D341Med (cell line): ENCODE data around the gene C1QTNF9.
"Not testable (repeated sequence)": the region's sequence is repeated elsewhere in the genome, so short reads cannot be mapped to it uniquely, and the experiment has no call there.

Experiments
- DNase-seq: peaks from one replicate; pipeline ENCODE4 v3.0.0; 2012; ENCODE audit warnings: low spot score

C1QTNF9 gene

DNA sequence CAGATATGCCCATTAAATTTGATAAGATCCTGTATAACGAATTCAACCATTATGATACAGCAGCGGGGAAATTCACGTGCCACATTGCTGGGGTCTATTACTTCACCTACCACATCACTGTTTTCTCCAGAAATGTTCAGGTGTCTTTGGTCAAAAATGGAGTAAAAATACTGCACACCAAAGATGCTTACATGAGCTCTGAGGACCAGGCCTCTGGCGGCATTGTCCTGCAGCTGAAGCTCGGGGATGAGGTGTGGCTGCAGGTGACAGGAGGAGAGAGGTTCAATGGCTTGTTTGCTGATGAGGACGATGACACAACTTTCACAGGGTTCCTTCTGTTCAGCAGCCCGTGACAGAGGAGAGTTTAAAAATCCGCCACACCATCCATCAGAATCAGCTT is 12.0 kb downstream of the C1QTNF9 start:
- DNase-seq, result not testable (repeated sequence)

DNA sequence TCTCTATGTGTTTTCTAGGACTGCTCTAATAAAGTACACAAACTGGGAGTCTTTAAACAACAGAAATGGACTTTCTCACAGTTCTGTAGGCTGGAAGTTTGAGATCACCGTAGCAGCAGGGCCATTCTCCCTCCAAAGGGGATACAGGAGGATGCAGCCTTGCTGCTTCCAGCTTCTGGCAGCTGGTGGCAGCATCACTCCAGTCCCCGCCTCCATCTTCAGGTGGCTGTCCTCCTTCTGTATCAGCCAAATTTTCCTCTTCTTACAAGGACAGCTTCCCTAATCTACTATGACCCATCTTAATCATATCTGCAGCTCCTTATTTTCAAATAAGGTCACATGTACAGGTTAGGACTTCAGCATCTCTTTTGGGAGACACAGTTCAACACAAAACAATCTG is 13.1 kb downstream of the C1QTNF9 start:
- not testable (repeated sequence) for DNase-seq

DNA sequence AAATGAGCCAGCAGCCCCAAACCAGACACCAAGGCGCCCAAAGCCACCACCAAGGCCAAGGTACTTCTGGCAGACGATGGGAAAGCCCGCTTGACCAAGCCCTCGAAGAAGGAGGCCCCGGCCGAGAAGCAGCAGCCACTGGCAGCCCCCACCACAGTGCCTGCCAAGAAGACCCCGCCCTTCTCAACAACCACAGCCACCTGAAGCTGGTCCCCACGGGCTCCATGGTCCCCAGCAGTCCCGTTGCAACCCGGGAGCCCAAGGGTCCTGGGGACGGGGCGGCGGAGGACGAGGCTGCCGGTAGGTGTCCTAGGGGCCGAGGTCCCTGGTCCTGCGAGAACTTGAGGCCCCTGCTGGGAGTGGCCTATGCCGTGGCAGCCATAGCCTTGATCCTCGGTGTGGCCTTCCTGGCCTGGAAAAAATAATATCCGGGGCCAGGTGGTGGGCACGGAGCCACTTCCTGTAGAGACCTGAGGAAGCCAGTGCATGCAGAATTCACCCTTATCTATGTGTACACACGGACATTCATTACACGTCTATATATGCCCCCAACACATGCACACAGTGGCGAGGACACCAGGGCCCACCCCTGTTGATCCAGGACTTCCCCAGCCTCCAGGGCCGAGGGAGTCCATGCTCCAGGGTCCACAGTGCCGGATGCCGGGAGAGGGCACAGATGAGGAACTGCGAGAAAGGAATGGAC is 13.8 kb downstream of the C1QTNF9 start:
- no peak for DNase-seq

DNA sequence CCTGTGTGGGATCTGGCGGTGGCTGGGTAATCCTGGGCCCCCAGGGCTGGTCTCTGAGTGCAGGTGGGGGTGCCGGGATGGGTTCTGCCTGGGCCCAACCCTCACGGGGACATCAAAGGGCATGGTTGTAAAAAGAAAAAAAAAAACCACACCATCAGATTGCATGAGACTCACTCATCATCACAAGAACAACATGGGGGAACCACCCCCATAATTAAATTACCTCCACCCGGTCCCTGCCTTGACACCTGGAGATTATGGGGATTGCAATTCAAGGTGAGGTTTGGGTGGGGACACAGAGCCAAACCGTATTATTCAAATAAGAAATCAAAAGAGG is 14.3 kb downstream of the C1QTNF9 start:
- no peak for DNase-seq

DNA sequence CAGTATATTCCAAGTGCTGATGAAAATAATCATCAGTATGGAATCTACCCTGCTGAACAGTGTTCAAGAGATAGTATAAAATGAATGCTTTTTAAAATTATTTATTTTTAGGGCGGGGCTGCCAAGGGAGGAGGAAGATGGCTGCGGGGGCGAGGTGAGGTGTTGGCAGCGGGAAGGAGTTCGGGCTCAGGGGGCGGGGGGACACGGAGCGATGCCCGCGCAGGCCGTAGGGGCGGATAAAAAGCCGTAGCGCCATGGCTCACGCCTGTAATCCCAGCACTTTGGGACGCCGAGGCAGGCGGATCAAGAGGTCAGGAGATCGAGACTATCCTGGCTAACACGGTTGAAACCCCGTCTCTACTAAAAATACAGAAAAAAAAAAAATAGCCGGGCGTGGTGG is 18.2 kb downstream of the C1QTNF9 start:
- not testable (repeated sequence) for DNase-seq

DNA sequence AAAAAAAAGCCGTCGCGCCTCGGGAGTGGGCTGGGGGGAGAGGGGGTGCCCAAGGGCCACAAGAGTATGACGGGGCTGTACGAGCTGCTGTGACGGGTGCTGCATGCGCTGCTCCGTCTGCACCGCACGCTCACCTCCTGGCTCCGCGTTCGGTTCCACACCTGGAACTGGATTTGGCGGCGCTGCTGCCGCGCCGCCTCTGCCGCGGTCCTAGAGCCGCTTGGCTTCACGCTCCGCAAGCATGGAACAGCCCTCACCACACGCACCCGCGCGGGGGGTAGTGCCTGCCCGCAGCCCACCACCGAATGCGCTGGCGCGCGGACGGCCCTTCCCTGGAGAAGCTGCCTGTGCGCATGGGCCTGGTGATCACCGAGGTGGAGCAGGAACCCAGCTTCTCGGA is 18.8 kb downstream of the C1QTNF9 start:
- no peak for DNase-seq

DNA sequence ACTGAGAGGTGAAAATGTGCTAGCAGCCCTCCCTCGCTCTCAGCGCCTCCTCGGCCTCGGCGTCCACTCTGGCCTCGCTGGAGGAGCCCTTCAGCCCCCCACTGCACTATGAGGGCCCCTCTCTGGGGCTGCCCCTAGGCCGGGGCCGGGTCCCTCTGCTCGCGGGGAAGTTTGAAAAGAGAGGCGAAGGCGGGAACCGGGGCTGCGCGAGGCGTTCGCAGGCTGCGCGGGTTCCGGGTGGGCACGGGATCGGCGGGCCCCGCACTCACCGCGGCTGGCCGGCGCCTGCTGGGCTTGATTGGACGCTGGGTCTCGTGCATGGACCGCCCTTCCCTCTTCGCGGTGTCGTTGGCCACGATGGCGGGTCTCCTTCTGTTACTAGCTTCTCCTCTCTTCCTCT is 29.3 kb downstream of the C1QTNF9 start:
- DNase-seq, result no peak

DNA sequence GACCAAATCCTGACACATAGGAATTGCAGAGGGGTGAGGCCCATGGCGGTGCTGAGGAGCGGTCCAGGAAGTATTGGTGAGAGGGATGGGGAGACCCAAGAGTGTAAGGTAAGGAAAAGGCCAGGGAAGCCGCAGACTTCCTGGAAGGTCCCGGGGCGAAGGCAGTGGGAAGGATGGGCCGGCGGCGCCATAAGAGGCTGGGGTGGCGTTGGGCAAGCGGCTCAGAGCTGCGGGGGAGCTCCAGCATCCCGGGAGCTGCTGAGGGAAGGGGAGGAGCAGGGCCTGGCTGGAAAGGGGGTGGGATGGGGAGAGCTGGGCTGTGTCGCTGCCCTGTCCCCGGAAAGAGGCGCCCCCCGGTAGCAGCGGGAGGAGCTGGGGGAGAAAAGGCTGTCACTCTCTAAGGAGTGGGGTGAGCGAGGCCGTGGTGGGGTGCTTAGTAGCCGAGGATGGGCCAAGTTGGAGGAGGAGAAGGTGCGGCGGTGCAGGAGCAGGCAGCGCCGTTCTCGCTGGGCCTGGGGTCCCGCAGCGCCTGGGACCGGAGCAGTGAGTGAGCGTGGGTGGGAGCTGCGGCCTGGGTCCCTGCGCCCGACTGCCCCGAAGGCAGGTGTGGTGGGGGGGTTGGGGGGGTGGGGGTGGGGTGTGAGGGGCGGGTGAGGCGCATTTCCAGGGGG is 30.7 kb downstream of the C1QTNF9 start:
- no peak for DNase-seq

DNA sequence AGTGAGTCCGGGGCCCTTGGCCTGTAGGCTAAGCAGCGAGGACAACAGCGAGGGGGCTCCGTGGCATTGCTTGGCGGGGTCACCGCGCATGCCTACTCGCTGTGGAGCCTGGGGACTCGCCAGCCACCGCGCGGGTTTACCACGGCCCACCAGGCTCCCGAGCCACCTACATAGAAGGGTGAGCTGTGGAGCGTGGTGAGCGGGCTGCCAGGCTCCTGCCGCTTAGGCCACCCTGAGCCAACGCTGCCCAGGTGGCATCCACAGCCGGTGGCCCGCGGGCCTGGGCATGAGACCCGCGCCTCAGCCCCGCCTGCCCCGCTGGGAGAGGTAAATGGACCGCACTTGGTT is 31.2 kb downstream of the C1QTNF9 start:
- no peak for DNase-seq

DNA sequence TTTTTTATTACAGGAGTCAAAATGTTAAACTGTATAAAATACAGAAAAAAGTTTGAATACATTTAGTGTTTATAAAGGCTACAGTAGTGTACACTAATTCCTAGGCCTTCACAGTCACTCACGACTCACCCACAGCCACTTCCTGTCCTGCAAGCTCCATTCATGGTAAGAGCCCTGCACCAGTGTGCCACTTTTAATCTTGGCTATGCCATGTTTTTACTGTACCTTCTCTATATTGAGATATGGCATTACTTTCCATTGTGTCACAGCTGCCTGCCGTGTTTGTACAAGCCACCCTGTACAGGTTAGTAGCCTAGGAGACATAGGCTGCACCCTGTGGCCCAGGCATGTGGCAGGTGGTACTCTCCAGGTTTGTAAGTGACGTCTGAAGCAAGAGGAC is 32.1 kb downstream of the C1QTNF9 start:
- no peak for DNase-seq

DNA sequence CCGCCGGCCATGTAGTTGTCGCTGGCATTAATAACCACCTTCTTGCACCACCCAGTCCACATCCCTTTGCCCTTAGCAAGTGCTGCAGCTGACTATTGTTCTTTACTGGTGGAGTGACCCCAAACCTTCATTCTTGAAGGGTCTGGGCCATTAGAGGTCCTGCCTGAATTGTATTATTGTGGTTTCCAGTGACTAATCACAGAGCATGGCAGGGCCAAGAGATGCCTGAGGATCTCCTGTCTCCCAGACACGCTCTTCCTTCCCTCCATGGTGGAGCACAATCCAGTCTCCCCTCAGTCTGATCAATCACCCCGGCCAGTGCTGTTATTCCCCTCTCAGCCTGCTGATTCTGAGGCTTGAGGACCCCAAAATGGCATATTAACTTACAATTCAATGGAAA is 39.0 kb downstream of the C1QTNF9 start:
- DNase-seq, result no peak

DNA sequence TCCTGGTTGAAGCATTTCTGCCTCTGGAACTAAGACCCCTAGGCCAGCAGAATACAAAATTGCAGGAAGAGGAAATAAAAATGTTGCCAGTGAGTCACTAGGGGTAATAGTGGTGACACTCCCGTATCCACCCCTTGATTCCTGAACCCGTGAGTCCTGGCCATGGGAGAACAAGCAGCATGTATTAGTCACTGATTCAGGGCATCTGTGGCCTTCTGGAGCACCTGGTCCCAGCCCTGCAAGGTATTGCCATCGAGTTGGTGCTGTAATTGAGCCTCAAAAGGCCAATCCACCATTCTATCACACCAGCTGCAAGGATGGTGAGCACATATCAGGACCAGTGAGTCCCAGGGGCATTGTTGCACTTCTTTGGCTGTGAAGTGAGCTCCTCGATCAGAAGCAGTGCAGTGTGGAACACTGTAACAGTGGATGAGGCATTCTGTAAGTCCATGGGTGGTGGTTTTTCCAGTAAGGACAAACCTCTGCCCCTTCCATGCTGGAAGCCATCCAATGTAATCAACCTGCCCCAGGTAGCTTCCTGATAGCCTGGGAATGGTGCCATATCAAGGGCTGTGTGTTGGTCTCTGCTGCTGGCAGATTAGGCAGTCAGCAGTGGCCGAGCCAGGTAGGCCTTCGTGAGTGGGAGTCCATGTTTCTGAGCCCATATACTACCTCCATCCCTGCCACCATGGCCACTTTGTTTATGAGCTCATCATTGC is 39.6 kb downstream of the C1QTNF9 start:
- no peak for DNase-seq

DNA sequence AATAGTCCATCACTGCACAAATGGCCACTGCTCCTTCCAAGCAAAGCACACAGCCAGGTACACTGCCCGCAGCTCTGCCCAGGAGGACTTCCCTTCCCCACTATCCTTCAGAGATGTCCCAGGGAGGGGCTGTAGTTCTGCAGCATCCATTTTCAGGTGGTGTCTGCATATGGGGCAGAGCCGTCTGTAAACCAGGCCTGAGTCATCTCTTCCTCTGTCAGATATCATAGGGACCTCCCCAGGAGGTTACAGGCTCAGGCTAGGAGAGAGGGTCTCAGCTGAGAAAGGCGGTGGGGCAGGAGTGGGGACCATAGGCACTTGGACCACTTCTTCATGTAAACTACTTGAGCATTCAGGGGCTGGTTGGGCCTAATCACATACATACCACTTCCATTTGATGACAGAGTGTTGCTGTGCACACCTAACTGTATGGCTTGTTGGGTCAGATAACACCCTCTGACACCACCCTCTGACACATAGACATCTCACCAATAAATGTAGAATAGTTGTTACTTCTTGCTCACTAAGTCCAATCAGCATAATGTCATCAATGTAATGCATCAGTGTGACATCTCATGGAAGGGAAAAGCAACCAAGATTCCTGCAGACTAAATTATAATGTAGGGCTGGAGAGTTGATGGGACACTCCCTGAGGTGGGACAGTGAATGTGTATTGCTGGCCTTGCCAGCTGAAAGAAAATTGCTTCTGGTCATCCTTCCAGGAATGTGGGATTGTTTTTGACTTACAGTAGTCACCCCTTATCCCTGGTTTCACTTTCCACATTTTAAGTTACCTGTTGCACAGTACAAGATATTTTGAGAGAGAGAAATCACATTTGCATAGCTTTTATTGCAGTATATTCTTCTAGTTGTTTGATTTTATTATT is 40.6 kb downstream of the C1QTNF9 start:
- DNase-seq, result not testable (repeated sequence)

DNA sequence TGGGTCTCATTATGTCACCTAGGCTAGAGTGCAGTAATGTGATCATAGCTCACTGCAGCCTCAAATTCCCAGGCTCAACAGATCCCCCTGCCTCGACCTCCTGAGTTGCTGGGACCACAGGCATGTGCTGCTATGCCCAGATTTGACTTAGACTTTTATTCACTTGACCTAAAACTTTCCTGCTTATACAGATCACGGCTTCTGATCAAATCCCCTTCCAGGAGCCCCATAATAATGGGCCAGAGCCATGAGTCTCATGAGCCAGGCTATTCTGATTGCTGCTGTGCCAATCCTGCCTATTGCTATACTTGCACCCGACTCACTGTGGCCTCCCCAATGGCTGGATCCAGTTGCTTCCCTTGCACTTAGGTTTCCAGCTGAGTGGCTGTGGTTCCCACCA is 42.0 kb downstream of the C1QTNF9 start:
- DNase-seq, result no peak

DNA sequence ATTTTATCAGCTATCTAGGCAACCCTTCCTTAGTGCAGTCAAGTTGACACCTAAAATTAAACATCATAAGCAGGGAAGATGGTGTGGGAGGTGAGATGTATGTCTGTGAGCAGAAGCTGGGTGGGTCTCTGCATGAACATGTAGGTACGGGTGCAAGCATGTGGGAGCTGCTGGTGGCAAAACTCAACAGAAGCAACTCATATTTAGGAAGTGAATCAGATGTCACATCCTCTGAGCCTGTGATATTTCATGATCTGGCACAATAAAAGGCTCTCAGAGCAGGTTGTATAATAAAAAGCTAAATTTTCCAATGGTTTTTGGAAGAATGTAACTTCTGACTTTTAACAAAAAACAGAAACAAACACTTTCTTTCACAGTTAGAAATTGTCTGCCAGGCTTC is 44.4 kb downstream of the C1QTNF9 start:
- DNase-seq, result no peak

DNA sequence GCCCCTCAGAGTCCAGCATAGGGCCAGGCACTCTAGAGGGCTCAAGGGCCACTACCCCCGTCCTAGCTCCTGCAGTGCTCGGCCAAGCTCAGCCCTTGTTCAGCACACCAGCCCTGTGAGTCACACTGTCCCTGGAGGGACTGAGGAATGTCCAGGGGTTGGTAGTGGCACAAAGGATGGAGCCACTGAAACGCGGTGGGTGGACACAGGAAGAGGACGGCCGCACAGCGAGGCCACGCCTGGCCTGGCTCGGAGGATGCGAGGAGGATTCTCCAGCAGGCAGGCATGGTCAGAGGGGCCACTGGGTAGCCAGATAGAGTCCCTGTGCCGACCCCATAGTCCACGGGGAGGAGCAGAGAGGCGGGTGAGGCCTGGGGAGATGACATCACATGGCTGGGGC is 45.7 kb downstream of the C1QTNF9 start:
- no peak for DNase-seq

DNA sequence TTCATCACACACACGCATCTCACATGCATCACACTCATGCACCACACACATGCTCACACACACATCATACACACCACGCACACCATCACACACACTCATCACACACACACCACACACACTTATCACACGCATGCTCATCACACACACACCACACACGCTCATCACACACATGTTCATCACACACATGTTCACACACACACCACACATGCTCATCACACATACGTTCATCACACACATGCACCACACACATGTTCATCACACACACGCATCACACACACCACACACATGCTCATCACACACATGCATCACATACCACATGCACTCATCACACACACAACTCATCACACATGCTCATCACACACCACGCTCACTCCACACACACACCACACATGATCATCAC is 46.9 kb downstream of the C1QTNF9 start:
- DNase-seq, result no peak

DNA sequence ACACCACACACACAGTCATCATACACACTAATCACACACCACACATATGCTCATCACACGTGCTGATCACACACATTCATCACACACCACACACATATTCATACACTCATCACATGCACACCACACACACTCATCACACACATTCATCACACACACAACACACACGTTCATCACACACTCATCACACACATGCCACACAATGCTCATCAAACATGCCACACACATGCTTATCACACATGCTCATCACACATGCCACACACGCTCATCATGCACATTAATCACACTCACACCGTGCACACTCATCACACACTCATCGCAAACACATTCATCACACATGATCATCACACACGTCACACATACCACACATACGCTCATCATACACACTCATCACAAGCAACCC is 47.5 kb downstream of the C1QTNF9 start:
- no peak for DNase-seq

DNA sequence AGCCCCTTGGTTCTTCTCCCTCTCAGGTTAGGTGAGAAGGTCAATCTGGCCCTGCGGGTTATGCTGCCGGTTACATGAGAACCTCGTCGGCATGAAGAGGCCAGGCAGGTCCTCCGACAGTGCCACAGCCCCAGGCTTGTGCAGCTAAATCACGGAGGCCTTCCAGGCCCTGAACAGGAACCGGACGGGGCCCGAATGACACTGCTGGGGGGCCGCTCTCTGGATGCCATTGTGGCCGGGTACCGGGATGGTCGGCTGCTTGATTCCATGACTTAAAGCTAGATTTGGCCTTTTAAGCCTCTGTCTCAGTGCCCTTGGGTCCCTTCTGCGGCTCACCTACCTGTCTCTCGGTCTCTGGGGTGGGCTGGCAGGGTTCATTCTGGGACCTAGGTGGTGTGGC is 48.4 kb downstream of the C1QTNF9 start:
- DNase-seq, result no peak

DNA sequence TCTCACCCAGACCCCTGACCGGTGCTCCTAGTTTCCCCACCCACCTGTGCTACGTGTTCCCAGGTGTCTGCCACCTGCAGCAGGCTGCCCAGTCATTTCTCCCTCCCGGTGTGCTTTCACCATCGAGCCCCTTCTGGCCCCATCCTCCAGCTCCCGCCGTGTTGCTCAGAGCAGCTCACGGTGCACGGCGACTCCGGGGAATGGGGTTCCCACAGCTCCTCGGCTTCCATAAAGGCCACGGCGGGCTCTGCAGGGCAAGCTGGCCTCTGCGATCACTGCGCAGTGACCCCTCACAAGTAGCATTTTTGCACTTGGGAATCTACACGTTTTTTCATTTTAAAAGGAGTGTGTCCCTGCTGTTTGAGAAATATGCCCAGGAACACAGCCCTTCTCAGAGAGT is 49.5 kb downstream of the C1QTNF9 start:
- not testable (repeated sequence) for DNase-seq

DNA sequence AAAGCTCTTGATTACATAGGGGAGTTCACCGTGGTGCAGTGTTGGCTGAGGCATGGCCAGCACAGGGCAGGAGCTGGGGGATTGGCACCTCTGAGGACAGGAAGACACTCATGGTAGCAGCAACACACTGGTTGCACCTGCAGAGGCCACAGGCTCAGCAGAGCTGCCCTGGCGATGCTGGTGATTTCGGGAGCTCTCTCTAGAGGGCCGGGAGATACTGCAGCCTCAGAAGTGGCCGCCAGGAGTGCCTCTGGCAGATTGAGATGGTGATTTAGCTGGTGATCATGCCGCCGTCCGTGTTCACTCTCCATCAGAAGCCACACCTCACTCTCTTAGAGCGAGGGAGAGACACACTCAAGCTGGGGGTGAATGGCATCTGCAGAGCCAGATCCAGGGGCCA is 49.9 kb downstream of the C1QTNF9 start:
- not testable (repeated sequence) for DNase-seq

DNA sequence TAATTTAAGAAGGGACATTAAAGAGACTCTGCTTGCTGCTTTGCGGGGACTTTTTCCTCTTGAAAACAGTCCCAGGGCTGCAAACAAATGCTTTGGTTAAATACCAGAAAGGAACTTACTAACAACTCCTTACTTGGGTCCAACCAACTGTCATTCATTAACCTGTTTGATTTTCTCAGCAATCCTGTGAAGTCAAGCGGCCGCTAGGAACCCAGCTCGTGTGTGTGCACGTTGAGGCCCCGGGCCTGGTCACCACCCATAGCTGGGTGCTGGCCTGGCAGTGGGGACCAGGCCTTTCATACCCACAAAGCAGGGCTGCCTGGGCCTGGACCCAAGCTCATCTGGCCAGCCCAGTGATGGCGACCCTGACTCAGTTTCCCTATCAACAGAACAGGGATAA is 50.7 kb downstream of the C1QTNF9 start:
- DNase-seq, result no peak

DNA sequence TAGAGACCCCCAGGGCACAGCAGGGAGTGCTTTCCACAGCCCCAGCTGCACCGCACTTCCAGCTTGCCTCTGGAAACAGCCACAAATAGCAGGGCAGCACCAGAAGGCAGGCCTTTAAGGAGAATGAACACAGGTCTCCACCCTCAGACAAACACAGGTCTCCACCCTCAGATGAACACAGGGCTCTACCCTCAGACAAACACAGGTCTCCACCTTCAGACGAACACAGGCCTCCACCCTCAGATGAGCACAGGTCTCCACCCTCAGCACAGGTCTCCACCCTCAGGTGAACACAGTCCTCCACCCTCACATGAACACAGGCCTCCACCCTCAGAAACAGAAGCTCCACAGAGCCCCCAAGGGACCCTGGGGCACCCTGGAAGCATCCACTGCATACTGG is 51.7 kb downstream of the C1QTNF9 start:
- no peak for DNase-seq
